MM.1S (cell line): ENCODE results near the gene AGBL4.

Experiments
- DNase-seq: peaks from one replicate; pipeline ENCODE4 v3.0.0-alpha.2; 2015
- H2AFZ ChIP-seq: fragments of 300-600 bp; sonication (generic); 2 replicates; pipeline ENCODE4 v1.6.0; 2016; ENCODE audit warnings: antibody characterized with exemption, low read length
- H3F3A ChIP-seq: fragments of 300-600 bp; sonication (generic); 2 replicates; pipeline ENCODE4 v1.6.1; 2016; ENCODE audit warnings: mild to moderate bottlenecking, antibody characterized with exemption, low read length, moderate library complexity, mixed read lengths; ENCODE audit not compliant: insufficient read depth
- H3K27ac ChIP-seq: fragments of 300-600 bp; sonication (generic); 2 replicates; pipeline ENCODE4 v1.5.1; 2016; ENCODE audit warnings: mild to moderate bottlenecking, low read length
- H3K27me3 ChIP-seq: fragments of 300-600 bp; sonication (generic); replicated peaks from 2 replicates; pipeline ENCODE4 v1.6.0; 2016; ENCODE audit warnings: low read length; ENCODE audit not compliant: insufficient read depth
- H3K36me3 ChIP-seq: fragments of 300-600 bp; sonication (generic); replicated peaks from 2 replicates; pipeline ENCODE4 v1.6.1; 2016; ENCODE audit warnings: mild to moderate bottlenecking, low read length, mixed read lengths; ENCODE audit not compliant: insufficient read depth
- H3K4me1 ChIP-seq: fragments of 300-600 bp; sonication (generic); 2 replicates; pipeline ENCODE4 v1.6.1; 2016; ENCODE audit warnings: low read length, mixed read lengths
- H3K4me2 ChIP-seq: fragments of 300-600 bp; sonication (generic); 2 replicates; pipeline ENCODE4 v1.6.0; 2016; ENCODE audit warnings: low read depth, low read length
- H3K4me3 ChIP-seq: fragments of 300-600 bp; sonication (generic); 2 replicates; pipeline ENCODE4 v1.5.1; 2016; ENCODE audit warnings: low read length, mixed read lengths
- H3K79me2 ChIP-seq: fragments of 300-600 bp; sonication (generic); 2 replicates; pipeline ENCODE4 v1.6.1; 2016; ENCODE audit warnings: mixed run types, low read length, mixed read lengths
- H3K9ac ChIP-seq: fragments of 300-600 bp; sonication (generic); 2 replicates; pipeline ENCODE4 v1.6.1; 2016; ENCODE audit warnings: low read length, mixed read lengths
- H3K9me2 ChIP-seq: fragments of 300-600 bp; sonication (generic); replicated peaks from 2 replicates; pipeline ENCODE4 v1.6.1; 2016; ENCODE audit warnings: mild to moderate bottlenecking, low read length, mixed read lengths; ENCODE audit not compliant: insufficient read depth
- H3K9me3 ChIP-seq: fragments of 300-600 bp; sonication (generic); replicated peaks from 2 replicates; pipeline ENCODE4 v1.6.1; 2016; ENCODE audit warnings: mild to moderate bottlenecking, low read length, mixed read lengths; ENCODE audit not compliant: insufficient read depth
- H4K20me1 ChIP-seq: fragments of 300-600 bp; sonication (generic); 2 replicates; pipeline ENCODE4 v1.6.1; 2016; ENCODE audit warnings: mild to moderate bottlenecking, low read length, moderate library complexity, mixed read lengths; ENCODE audit not compliant: insufficient read depth
- EZH2 ChIP-seq: fragments of 300-600 bp; sonication (generic); optimal IDR thresholded peaks from 2 replicates; pipeline ENCODE3; 2017; ENCODE audit warnings: low read depth, mild to moderate bottlenecking, antibody characterized with exemption, low read length, mixed read lengths
- EZH2phosphoT487 ChIP-seq: fragments of 300-600 bp; sonication (generic); IDR thresholded peaks from 2 replicates; pipeline ENCODE4 v1.6.1; 2018; ENCODE audit warnings: antibody characterized with exemption, low read length
- TF ChIP-seq, protein P1 (sequence below): fragments of 300-600 bp; sonication (generic); IDR thresholded peaks from 2 replicates; pipeline ENCODE4 v1.5.1; 2016; ENCODE audit warnings: antibody characterized with exemption, low read length, mixed read lengths

AGBL4 gene

DNA sequence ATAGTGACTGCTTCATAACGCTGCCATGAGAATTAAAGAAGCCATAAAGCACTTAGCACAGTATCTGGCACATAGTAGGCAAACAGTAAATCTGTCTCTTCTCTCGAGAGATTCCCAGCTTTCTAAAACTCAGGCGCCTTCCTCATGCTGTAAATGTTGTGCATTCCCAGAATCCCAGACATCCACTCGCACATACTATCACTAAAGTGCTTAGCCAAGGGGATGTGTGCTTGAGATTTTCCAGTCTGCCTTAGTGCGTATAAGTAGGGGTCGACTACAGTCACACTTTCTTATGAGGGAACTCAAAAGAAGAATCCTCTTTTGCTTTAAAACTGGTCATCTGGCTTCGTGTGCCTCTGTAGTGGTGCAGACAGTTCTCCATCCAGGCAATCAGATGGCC, 1453.2 kb downstream of the AGBL4 start:
- Histone ChIP-seq H3K4me1 (no peaks in the 10 kb centered on the region), H3K4me3 (no peak overlapping the region), H3K9me3 (no peaks in the 10 kb centered on the region), H2AFZ (no peak overlapping the region), H3K27me3 (no peaks in the 10 kb centered on the region), H3K79me2 (no peaks in the 10 kb centered on the region), H3K9ac (no peak overlapping the region), H4K20me1 (no peaks in the 10 kb centered on the region), H3K4me2 (no peak overlapping the region), H3K36me3 (no peaks in the 10 kb centered on the region), H3K27ac (no peak overlapping the region), H3F3A (no peaks in the 10 kb centered on the region), H3K9me2 (no peaks in the 10 kb centered on the region)
- TF ChIP-seq EZH2phosphoT487 (no peak), EZH2 (no peak)
- TF ChIP-seq, protein P1, sequence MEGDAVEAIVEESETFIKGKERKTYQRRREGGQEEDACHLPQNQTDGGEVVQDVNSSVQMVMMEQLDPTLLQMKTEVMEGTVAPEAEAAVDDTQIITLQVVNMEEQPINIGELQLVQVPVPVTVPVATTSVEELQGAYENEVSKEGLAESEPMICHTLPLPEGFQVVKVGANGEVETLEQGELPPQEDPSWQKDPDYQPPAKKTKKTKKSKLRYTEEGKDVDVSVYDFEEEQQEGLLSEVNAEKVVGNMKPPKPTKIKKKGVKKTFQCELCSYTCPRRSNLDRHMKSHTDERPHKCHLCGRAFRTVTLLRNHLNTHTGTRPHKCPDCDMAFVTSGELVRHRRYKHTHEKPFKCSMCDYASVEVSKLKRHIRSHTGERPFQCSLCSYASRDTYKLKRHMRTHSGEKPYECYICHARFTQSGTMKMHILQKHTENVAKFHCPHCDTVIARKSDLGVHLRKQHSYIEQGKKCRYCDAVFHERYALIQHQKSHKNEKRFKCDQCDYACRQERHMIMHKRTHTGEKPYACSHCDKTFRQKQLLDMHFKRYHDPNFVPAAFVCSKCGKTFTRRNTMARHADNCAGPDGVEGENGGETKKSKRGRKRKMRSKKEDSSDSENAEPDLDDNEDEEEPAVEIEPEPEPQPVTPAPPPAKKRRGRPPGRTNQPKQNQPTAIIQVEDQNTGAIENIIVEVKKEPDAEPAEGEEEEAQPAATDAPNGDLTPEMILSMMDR, result no peak
- DNase-seq, result no peak

DNA sequence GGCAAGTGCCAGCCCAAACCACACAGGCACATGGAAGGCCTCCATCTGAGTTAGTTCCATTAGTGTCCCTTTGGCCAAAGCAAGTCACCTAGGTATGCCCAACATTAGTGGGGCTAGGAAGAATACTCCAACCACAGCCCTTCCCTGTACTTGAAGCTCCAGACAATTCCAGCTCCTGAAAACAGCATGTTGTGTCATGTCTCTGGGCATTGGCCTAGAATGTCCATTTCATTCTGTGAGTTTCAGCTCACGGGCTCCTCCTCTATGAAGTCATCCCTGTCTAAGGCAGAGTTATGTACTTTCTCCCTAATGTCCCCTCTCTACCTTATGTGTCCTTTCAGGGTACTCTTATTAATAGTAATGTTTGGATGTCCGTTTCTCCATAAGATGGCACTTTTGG, 1455.3 kb downstream of the AGBL4 start:
- H3F3A ChIP-seq, result no peaks in the 10 kb centered on the region
- no peaks in the 10 kb centered on the region for H3K27me3 ChIP-seq
- TF ChIP-seq, protein P1, result no peak
- TF ChIP-seq EZH2phosphoT487 (no peak), EZH2 (no peak)
- no peak overlapping the region for H3K9ac ChIP-seq
- no peak for DNase-seq
- no peaks in the 10 kb centered on the region for H3K4me1 ChIP-seq
- no peaks in the 10 kb centered on the region for H3K79me2 ChIP-seq
- H3K36me3 ChIP-seq, result no peaks in the 10 kb centered on the region
- H4K20me1 ChIP-seq, result no peaks in the 10 kb centered on the region
- H2AFZ ChIP-seq, result no peak overlapping the region
- H3K27ac ChIP-seq, result no peak overlapping the region
- H3K4me2 ChIP-seq, result no peak overlapping the region
- no peaks in the 10 kb centered on the region for H3K9me2 ChIP-seq
- H3K9me3 ChIP-seq, result no peaks in the 10 kb centered on the region
- H3K4me3 ChIP-seq, result no peak overlapping the region

DNA sequence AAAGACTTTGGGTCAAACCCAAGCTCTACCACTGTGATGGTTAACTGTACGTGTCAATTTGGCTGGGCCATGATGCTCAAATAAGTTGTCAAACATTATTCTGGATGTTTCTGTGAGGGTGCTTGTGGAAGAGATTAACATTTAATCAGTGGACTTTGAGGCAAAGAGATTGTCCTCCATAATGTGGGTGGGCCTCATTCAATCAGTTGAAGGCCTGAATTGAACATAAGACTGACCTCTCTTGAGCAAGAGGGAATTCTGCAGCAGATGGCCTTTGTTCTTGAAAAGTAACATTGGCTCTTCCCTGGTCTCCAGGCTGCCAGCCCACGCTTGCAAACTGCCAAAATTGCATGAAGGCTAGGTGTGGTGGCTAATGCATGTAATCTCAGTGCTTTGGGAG, 1457.3 kb downstream of the AGBL4 start:
- TF ChIP-seq, protein P1, result no peak
- no peak for TF ChIP-seq EZH2
- no peak for TF ChIP-seq EZH2phosphoT487
- no peak overlapping the region for H3K9ac ChIP-seq

More for the DNA sequence above, 1457.3 kb downstream of the AGBL4 start:
- H4K20me1 ChIP-seq, result no peaks in the 10 kb centered on the region
- no peak for DNase-seq
- H3K4me3 ChIP-seq, result no peak overlapping the region
- H3K4me1 ChIP-seq, result no peaks in the 10 kb centered on the region
- H3F3A ChIP-seq, result no peaks in the 10 kb centered on the region
- no peaks in the 10 kb centered on the region for H3K9me3 ChIP-seq
- H3K27ac ChIP-seq, result no peak overlapping the region
- no peaks in the 10 kb centered on the region for H3K36me3 ChIP-seq
- H3K27me3 ChIP-seq, result no peaks in the 10 kb centered on the region
- no peaks in the 10 kb centered on the region for H3K79me2 ChIP-seq
- no peak overlapping the region for H3K4me2 ChIP-seq
- H2AFZ ChIP-seq, result no peak overlapping the region
- no peaks in the 10 kb centered on the region for H3K9me2 ChIP-seq
